Non-pigmented ciliary epithelial cell (primary cell): ENCODE measurements around the gene MRTFB.
"Not testable (repeated sequence)": the region's sequence is repeated elsewhere in the genome, so short reads cannot be mapped to it uniquely, and the experiment has no call there.

Experiments
- DNase-seq: peaks from one replicate; pipeline ENCODE4 v3.0.0-alpha.2; 2010; ENCODE audit warnings: low read depth

MRTFB gene, protein sequence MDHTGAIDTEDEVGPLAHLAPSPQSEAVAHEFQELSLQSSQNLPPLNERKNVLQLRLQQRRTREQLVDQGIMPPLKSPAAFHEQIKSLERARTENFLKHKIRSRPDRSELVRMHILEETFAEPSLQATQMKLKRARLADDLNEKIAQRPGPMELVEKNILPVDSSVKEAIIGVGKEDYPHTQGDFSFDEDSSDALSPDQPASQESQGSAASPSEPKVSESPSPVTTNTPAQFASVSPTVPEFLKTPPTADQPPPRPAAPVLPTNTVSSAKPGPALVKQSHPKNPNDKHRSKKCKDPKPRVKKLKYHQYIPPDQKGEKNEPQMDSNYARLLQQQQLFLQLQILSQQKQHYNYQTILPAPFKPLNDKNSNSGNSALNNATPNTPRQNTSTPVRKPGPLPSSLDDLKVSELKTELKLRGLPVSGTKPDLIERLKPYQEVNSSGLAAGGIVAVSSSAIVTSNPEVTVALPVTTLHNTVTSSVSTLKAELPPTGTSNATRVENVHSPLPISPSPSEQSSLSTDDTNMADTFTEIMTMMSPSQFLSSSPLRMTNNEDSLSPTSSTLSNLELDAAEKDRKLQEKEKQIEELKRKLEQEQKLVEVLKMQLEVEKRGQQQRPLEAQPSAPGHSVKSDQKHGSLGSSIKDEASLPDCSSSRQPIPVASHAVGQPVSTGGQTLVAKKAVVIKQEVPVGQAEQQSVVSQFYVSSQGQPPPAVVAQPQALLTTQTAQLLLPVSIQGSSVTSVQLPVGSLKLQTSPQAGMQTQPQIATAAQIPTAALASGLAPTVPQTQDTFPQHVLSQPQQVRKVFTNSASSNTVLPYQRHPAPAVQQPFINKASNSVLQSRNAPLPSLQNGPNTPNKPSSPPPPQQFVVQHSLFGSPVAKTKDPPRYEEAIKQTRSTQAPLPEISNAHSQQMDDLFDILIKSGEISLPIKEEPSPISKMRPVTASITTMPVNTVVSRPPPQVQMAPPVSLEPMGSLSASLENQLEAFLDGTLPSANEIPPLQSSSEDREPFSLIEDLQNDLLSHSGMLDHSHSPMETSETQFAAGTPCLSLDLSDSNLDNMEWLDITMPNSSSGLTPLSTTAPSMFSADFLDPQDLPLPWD

GRCh38 chr16:14070877-14071575 is at the start of gene MRTFB:
Gene MRTFB (plus strand): TSS chr16:14071319. CDS start chr16:14140607, 69,288 bp downstream.
- DNase-seq: no peak

GRCh38 chr16:14023526-14023925 is 47.6 kb upstream of the MRTFB start:
- DNase-seq: not testable (repeated sequence)

- DNase-seq: no peak
Observed at GRCh38 chr16:14024283-14024682, 46.8 kb upstream of the MRTFB start.

- no peak for DNase-seq
Observed at GRCh38 chr16:14026572-14027285, 44.4 kb upstream of the MRTFB start.

DNA sequence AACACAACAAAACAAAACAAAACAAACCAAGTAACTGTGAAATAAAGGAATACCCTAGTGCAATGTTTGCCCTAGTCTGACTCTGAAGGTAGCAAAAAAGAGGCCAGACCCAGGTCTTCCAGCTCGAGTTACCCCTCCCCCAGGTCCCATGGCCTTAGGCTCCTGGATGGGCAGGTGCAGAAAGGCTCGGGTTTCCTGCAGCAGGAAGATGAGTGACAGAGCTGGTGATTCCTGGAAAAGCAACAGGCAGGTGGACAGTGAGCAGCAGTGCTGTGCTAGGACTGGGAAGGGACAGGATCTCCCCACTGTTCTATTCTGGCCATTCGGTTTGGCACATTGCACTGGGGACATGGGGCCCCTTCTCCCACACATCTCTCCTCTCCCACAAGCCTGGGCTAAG is 42.9 kb upstream of the MRTFB start:
- DNase-seq: no peak

- no peak for DNase-seq
Observed at GRCh38 chr16:14029658-14030057, 41.5 kb upstream of the MRTFB start.

DNA sequence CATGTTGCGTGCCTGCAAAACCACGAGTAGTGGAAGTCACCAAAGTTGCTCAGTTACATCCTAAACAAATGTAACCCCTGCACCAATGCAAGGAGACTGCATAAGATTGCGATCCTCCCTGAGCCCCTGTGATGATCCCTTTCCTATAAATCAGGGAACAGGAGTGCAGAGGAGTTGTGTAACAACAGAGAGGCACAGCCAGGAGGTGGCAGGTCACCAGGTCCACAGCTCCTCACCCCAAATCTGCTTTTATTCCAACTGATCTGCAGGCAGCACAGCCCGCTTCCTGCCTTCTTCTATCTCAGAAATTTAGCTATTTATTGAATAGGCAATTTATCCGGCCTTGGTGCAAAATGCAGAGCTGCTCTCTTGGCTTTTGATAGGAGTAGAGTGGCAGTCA is 36.0 kb upstream of the MRTFB start:
- no peak for DNase-seq

GRCh38 chr16:14036889-14037288 is 34.2 kb upstream of the MRTFB start:
- DNase-seq: no peak

DNA sequence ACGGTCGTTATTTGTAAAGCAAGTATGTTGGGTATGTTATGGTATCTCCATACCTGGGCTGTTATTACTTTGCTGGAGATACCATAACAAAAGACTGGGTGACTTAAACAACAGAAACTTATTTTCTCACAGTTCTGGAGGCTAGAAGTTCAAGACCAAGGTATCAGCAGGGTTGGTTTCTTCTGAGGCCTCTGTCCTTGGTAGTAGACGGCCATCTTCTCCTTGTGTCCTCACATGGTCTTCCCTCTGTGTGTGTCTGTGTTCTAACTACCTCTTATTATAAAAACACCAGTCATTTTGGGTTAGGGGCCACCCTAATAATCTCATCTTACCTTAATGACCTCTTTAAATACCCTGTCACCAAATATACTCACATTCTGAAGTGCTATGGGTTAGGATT is 33.2 kb upstream of the MRTFB start:
- no peak for DNase-seq

DNA sequence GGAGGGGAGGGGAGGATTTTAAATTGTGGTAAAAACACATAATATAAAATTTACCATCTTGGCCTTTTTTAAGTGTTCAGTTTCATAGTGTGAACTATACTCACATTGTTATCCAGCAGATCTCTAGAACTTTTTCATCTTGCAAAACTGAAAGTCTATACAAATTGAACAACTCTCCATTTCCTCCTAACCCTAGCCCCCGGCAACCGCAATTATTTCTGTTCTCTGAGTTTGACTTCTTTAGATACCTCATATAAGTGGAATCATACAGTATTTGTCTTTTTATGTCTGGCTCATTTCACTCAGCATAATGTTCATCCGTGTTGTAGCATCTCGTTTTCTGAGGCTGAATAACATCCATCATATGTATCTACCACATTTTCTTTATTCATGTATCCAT is 30.0 kb upstream of the MRTFB start:
- DNase-seq: no peak

DNA sequence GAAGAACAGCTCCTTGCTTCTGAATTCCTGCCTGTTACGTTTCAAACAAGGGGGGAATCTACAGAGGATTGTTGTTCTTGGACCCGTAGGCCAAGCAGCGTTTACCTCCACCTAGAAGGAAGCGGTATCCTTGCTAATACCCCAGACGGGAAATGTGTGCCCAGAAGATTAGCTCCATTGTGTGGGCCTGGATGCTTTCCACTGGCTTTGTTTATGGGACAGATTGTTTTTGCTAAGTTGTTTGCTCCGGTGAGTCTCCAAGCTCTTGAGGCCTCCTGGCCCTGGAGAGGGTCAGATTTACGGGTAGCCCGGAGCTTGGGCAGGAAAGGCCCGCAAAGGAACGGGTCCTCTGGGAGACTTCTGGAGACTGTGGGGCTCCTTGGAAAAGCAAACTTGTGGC is 28.4 kb upstream of the MRTFB start:
- no peak for DNase-seq

DNA sequence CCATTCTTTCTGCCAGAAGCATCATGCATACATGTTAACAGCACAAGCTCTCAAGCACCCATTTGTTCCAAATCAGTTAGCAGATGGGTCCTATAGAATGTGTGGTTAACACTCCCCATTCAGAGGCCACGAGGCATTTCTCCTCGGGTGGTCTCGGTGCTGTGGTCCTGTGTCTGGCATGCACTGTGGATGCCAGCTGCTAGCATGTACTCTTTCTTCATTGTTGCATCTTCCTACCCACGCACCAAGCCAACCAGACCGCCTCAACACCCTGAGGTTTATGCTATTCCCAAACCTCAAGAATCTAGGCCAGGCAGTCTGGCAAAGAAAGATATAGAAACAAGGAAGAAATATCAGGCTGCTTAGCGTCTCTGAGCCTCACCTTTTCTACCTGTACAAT is 27.8 kb upstream of the MRTFB start:
- no peak for DNase-seq

DNA sequence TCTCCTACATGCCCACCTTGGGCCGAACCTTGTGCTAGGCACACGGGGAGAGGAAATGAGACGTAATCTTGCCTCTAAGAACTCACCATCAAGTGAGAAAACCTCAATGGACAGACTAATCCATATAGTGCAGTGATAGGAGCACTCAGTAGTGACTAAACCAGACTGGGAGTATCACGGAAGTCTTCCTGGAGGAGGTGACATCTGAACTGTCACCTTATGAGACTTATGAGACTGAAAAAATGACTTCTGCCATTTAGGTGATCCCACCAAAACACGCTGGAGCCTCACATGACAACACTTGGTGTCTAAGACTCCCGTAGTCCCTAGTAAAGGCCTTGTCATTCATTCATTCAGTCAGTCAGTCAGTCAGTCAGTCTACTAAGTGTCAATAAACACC is 27.3 kb upstream of the MRTFB start:
- DNase-seq: no peak

GRCh38 chr16:14047121-14047859 is 23.8 kb upstream of the MRTFB start:
- DNase-seq: not testable (repeated sequence)

GRCh38 chr16:14050291-14051027 is 20.7 kb upstream of the MRTFB start:
- DNase-seq: no peak

GRCh38 chr16:14051103-14051729 is 19.9 kb upstream of the MRTFB start:
- DNase-seq: no peak

DNA sequence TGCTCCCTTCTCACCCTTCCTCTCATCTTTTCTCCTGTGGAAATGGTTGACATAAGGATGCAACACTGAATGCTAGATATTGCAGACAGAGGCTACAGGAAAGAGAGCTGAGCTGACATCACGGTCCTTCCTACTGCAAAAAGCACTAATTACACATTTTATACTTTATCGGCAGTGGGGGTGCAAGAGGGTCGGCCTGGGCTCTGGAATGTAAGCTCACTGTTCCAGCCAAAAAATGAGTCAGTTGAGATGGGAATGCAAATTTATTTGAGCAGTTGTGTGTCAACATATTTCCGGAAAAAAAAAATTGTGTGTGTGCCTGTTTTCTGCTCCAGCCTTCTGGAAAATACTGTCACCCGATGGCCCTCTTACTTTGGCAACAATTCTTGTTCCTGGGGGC is 14.1 kb upstream of the MRTFB start:
- no peak for DNase-seq

DNA sequence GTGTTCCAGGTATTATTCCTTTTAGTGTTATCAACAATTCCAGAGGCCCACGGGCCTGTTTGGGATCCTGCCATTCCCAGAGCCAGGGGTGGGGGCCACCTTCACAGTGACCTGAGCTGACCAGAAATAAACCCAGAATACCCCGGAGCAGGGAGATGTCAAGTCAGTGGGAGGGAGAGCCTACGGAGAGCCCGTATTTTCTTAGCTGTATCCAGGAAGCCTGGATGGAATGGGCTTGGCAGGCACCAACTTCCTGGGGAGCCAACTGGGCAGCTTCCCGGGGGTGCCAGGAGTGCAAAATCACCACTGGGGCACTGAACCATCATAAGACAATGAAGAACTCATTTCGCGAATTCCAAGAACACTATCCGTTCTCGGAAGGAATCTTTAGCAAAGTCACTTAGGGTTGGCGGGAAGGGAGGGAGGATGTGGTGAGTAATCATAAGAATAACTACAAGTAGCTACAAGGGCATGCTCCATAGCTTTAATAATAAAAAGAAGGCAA is 13.2 kb upstream of the MRTFB start:
- DNase-seq: no peak

DNA sequence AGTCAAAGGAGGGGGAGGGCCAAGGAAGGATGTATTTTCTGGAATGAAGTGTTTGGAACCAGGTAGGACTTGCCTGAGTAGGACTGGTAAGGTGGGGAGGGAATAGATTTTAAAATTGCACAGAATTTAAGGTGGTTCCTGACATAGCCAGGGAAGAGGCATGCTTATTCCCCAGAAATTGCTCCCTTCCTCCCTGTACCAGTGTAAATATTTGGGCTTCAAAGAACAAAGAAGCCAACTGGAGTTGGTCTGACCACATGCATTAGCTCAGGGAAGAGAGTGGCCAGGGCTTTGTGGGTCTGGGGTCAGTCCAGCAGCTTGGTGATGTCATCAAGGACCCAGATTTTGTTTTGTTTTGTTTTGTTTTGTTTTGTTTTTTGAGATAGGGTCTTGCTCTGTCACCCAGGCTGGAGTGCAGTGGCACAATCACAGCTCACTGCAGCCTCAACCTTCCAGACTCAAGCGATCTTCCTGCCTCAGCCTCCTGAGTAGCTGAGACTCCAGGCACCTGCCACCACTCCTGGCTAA is 9.3 kb upstream of the MRTFB start:
- no peak for DNase-seq
